GM12801 (cell line): ENCODE results near the gene MARCHF4.

ENCODE experiments used
- CTCF ChIP-seq: IDR thresholded peaks from one replicate; pipeline ENCODE4 v1.5.1; 2011; ENCODE audit warnings: control low read depth; ENCODE audit not compliant: insufficient read length; ENCODE audit errors: extremely low read depth

The MARCHF4 gene

GRCh38 chr2:216413882-216414281 is 41.6 kb upstream of the MARCHF4 start:
- no peak for TF ChIP-seq CTCF

GRCh38 chr2:216412022-216412999 is 40.0 kb upstream of the MARCHF4 start, which contains the start of gene SMARCAL1:
Gene SMARCAL1, plus strand, starts transcription at chr2:216412484. Its CDS starts 2,221 bp downstream, at chr2:216414705.
- TF ChIP-seq CTCF: no peak

- TF ChIP-seq CTCF: no peak
These were observed 38.3 kb upstream of the MARCHF4 start for GRCh38 chr2:216410550-216410949.

- no peak for TF ChIP-seq CTCF
These were observed 36.4 kb upstream of the MARCHF4 start for GRCh38 chr2:216408426-216409290.

- TF ChIP-seq CTCF: no peak
These were observed 34.5 kb upstream of the MARCHF4 start for GRCh38 chr2:216406826-216407225.

- no peak for TF ChIP-seq CTCF
These were observed 33.3 kb upstream of the MARCHF4 start for GRCh38 chr2:216405588-216405987.

- TF ChIP-seq CTCF: no peak
These were observed 31.8 kb upstream of the MARCHF4 start for GRCh38 chr2:216404010-216404618.
